Measurements from ENCODE around the gene MACROD2. TPM values are rescaled to one million over a fixed set of nuclear protein-coding genes. Genes with fewer than 3 reads are reported as not detected.
"Not testable (repeated sequence)": the region's sequence is repeated elsewhere in the genome, so short reads cannot be mapped to it uniquely, and the experiment has no call there.

The MACROD2 gene
- total RNA-seq, 1 donor from 2014 or later: 60.4 TPM

DNA sequence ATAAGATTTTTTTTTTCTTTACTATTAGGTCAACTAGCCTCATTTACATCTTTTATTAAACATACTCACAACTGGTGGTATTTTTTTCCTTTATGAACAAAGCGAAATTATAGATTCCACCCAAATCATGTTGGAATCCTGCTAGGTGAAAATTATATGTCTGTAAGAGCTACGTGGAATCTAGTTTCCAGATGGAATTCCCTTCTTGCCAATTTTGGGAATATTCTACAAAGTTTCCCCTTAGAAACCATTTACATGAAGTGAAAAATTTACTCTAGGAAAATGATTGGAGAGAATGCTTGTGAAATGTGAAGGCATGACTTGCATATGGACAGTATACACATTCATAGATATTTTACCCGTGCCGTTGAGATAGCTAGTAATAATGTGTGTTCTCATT, 1466.6 kb downstream of the MACROD2 start:
- DNase-seq: no peak

DNA sequence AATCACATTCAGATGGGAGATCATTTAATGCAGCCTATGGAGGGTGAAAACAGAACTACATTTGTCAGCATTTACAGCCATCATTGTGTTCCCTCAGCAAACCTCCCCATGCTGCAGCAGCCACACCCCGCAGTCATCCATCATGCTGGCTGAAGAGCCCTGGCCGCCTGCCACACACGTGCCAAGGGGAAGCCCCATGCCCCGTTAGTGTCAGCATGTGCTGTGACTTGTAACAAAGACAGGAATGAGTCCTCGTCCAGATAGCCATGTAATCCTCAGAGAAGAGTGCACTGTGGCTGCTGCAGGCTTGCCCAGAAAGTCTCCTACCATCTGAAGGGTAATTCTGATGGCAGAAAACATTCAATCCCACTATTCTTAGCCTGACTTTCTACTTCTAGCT, 1480.2 kb downstream of the MACROD2 start:
- DNase-seq: no peak

- no peak for DNase-seq
These were observed 1480.9 kb downstream of the MACROD2 start for GRCh38 chr20:15476186-15476585.

DNA sequence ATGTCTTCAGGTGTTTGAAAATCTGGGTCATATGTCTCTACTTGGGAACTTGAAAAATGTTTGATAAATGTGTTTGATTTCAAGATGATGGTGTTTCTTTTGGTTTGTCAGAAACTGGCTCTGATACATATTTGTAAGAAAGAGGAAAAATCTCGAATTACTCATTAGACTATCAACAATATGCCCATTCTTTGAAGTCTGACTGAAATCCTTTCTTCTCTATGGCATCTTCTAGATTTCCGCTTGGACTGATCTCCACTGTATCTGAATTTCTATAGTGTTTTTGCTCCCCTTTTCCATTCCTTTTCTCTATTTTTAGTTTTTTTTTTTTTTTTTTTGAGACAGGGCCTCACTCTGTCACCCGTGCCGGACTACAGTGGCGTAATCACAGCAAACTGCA, 1481.5 kb downstream of the MACROD2 start:
- DNase-seq: no peak

DNA sequence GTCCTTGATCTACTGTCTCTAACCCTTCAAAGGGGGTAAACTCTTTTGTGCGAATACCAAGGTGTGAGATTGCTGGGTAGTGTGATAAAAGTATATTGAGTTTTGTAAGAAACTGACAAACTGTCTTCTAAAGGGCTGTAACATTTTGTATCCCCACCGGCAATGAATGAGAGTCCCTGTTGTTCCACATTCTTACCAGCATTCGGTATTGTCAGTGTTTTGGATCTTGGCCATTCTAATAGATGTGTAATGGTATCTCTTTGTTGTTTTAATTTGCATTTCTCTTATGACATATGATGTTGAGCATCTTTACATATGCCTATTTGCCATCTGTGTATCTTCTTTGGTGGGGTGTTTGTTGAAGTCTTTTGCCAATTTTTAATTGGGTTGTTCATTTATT, 1487.2 kb downstream of the MACROD2 start:
- no peak for DNase-seq

GRCh38 chr20:15485519-15485918, 1490.2 kb downstream of the MACROD2 start:
- DNase-seq: no peak

GRCh38 chr20:15487030-15487429, 1491.7 kb downstream of the MACROD2 start:
- no peak for DNase-seq

GRCh38 chr20:15487682-15488081, 1492.4 kb downstream of the MACROD2 start:
- no peak for DNase-seq

GRCh38 chr20:15491575-15491974, 1496.3 kb downstream of the MACROD2 start:
- no peak for DNase-seq

- no peak for DNase-seq
These were observed 1499.5 kb downstream of the MACROD2 start for GRCh38 chr20:15494851-15495250.

GRCh38 chr20:15496501-15497039, 1501.3 kb downstream of the MACROD2 start:
- no peak for DNase-seq

DNA sequence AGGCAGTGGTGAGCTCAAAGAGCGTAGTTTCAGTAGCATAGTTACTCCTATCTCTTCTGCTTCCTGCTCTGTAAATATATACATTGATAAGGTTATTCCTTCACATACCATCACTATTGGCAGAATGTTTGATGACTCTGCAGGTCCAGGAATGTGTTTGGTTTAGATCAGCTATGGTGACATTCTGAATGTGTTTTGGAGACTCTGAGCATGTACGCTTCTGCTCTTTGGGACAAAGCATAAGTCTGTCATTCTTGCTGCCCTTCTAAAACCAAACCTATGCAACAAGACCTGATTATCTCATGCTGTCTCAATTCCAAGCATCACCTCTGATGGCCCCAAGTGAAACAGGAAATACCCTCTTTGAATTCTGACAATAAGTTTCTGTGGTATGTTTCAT, 1503.6 kb downstream of the MACROD2 start:
- no peak for DNase-seq

DNA sequence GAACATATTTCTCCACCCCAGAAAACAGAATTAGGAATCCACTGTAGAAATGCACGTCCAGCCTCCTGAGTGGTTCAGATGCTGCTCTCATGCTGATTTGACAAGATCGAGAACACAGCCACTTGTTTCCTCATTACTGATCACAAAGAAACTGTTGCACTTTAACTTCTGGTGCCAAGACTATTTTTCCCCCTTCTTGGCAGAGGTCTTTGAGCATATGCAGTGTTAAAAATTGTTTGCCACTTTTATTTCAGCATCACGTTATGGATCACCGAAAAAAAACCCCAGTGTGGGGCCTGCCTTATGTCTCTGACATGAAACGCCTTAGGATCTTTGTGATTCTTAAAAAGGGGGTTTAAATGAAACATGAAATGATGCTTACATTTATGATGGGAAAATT, 1511.0 kb downstream of the MACROD2 start:
- no peak for DNase-seq

DNA sequence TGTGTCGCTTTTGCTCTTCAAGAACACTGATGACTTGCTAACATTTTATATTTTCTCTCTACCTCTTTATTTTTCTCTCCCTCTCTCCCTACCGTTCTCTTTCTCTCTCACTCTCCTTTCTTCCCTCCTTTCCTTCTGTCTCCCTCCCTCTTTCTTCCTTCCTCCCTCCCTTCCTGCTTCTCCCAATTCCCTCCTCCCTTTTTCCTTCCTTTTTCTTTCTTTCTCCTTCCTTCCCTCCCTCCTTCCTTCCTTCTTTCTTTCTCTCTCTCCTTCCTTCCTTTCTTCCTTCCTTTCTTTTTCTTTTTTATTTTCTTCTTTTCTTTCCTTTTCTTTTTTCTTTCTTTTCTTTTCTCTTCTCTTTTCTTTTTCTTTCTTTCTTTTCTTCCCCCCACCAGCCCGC, 1511.8 kb downstream of the MACROD2 start:
- DNase-seq: no peak

- DNase-seq: no peak
These were observed 1516.2 kb downstream of the MACROD2 start for GRCh38 chr20:15511551-15511950.

GRCh38 chr20:15512916-15513315, 1517.6 kb downstream of the MACROD2 start:
- no peak for DNase-seq

DNA sequence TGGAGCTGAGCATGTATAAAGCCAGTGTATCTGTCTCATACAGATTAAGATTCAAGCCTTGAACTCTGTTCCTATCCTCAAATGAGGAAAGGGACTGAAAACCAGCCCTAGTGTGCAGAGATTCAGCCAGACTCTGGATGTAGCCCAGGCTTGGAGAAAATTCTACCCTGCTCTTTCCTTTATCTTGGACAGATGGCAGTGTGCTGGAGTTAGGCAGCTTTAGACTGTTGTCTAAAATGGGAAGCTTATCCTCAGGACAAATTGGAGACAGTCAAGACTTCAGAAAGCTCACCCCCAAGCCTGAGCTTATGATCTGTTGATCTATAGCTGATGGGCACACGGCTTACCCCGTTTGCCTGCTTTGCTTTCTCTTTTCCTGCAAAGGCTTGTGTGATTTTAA, 1520.4 kb downstream of the MACROD2 start:
- no peak for DNase-seq

DNA sequence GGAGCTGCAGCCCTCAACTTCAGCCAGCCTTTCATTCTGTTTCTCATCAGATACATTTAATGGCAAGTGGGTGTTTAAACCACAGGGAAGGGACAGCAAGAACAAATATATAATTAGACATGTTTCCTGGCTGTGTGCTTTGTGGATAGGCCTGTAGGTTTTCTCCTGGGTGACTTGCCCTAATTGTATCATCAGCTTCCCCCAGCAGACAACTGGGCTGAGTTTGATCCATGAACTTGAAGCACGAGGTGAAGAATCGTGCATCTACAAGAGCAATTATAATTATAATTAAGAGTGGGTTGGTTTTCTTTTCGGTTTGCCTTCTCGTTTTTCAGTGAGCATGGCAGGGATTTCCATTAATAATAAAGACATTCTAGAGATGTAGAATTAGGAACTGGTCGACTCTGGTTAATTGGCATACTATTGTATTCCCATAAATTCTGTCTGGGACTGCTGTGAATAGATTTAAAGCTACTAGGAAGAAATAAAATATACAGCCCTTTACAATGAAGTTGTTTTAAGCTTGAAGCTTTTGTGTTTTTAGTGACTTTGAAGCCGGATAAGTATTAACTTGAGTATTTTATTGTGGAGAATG, 1525.7 kb downstream of the MACROD2 start:
- no peak for DNase-seq

DNA sequence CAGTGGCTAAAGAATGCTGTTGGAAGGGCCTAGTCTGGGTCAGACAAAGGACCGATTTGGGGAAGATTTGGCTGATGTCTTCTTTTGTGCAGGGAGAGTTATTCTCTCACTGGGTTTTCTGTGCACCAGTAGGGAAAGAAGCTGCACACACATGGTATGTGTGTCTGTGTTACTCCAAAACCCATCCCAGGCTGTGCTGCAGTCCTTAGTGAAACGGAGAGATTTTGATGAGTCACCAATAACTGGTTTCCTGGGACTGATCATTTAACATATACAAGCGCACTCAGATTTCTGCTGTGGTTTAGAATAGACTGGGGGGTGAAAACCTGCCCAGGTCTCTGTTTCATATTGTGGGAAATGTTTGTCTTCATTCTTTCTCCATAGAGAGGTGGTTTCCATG, 1528.1 kb downstream of the MACROD2 start:
- DNase-seq: no peak

GRCh38 chr20:15528391-15529111, 1533.2 kb downstream of the MACROD2 start:
- DNase-seq: no peak

- no peak for DNase-seq
These were observed 1540.5 kb downstream of the MACROD2 start for GRCh38 chr20:15535863-15536262.

- not testable (repeated sequence) for DNase-seq
These were observed 1541.9 kb downstream of the MACROD2 start for GRCh38 chr20:15537200-15537599.

DNA sequence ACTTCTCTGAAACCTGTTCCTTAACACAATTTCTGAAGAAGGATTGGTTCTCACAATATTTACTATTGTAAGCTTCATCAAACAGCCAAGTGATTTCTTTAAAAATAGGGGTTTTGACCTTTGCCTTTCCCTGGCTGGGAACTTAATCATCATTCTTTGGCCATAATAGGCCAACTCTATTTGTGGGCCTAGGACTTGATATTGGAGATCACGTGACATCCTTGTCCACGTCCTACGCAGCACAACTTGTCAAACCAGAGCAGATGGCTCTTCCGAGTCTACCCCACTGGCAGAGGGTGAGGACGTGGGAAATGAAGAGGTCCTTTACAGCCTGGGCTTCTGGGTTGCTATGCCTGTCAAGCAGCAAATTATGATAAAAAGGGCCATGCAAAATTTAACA, 1547.3 kb downstream of the MACROD2 start:
- no peak for DNase-seq

GRCh38 chr20:15544742-15545141, 1549.4 kb downstream of the MACROD2 start:
- DNase-seq: no peak

Measured in occipital lobe (tissue), 2 donors.